ENCODE results near the gene UBE2F.
A peak's percentile ranks its signal among the peaks of the same experiment; 100 is the strongest.

The UBE2F gene

DNA sequence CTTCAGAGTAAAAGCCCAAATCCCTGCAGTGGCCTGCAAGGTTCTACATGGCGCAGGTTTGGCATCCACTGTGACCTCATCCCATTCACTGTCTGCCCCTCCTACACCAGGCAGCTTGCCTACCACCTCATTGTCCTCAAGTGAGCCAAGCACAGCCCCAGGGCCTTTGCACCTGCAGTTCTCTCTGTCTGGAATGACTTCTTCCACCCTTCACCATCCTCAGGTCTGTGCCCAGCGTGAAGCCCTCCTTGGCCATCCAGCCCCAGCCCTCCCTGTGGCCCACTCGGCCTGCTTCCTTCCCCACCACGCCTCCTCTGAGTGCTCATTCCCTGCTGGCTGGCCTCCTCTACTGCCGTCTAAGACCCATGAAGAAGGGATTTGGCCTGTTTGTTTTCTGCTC, 32.6 kb upstream of the UBE2F start:
- DNase-seq (ENCODE audit: low read depth), result no peak
- TF ChIP-seq, protein P1, sequence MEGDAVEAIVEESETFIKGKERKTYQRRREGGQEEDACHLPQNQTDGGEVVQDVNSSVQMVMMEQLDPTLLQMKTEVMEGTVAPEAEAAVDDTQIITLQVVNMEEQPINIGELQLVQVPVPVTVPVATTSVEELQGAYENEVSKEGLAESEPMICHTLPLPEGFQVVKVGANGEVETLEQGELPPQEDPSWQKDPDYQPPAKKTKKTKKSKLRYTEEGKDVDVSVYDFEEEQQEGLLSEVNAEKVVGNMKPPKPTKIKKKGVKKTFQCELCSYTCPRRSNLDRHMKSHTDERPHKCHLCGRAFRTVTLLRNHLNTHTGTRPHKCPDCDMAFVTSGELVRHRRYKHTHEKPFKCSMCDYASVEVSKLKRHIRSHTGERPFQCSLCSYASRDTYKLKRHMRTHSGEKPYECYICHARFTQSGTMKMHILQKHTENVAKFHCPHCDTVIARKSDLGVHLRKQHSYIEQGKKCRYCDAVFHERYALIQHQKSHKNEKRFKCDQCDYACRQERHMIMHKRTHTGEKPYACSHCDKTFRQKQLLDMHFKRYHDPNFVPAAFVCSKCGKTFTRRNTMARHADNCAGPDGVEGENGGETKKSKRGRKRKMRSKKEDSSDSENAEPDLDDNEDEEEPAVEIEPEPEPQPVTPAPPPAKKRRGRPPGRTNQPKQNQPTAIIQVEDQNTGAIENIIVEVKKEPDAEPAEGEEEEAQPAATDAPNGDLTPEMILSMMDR (IDR thresholded peaks at IDR 0.05; ENCODE audit: insufficient read depth, low read depth, low read length, missing control alignments), result no peak
- no peak overlapping the region for H3K4me3 ChIP-seq (ENCODE audit: low read length)

DNA sequence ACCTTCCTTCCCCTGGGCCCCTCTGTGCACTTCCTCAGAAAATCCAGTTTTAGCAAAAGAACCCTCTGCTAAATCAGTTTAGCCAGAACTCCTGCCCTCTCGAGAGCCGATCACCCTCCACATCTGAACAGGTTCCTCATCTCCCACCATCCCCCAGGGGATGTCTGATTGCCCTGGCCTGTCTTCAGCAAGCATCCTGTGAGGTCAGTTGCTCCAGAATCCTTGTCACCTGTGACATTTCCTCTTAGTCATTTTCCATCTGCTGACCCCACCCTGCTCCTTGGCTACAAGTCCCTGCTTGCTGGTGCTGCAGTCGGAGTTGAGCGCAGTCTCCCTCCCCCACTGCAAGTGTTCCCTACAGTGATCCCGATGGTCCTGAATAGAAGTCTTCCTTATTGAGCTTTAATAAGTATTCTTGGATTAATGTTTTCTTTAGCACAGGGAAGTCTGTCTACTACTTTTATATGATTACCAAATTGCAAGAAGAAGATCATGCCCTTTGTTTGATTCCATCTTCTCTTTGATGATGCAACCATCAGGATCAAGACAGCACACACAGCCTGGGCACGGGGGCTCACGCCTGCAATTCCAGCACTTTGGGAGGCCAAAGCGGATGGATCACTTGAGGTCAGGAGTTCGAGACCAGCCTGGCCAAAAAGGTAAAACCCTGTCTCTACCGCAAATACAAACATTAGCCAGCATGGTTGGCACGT, 30.9 kb upstream of the UBE2F start:
- no peak overlapping the region for H3K4me3 ChIP-seq (ENCODE audit: low read length)
- peak; percentile 89 for DNase-seq (ENCODE audit: low read depth)
- TF ChIP-seq, protein P1 (IDR thresholded peaks at IDR 0.05; ENCODE audit: insufficient read depth, low read depth, low read length, missing control alignments), result no peak

DNA sequence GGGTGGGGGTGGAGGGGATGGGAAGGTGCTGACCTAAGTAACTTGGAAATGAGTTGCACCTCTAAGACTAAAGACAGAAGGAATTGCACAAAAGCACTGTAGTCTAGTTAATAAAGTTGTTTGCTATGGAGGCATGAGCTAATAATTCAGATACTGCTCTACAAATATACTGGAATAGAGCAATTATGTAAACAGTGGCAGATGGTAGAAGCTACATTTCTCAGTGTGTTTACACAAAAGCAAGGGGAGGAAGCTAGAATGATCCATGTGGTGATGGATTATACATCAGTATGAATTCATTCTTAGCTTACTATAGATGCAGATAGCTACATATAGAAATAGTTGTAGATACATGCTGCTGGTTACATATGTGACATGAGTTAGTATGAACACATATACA, 27.6 kb upstream of the UBE2F start:
- DNase-seq (ENCODE audit: low read depth), result no peak
- TF ChIP-seq, protein P1 (IDR thresholded peaks at IDR 0.05; ENCODE audit: insufficient read depth, low read depth, low read length, missing control alignments), result no peak
- no peak overlapping the region for H3K4me3 ChIP-seq (ENCODE audit: low read length)

DNA sequence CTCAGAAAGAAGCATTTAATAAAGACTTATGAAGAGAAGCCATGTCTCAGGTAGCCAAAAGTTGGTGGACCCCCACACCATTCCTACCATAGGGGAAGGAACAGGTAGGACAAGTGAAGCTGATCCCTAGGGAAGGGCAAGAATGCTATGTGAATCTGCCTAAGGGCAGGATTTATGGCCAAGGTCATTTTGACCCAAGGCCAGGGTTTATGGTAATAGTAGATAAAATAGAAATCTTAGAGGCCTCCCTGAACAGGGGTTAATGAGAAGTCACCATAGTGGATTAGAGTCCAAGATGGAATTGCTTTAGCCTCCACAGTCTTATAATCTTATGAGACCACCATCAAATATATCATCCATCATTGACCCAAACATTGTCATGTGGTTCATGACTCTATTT, 26.0 kb upstream of the UBE2F start:
- no peak overlapping the region for H3K4me3 ChIP-seq (ENCODE audit: low read length)
- TF ChIP-seq, protein P1 (IDR thresholded peaks at IDR 0.05; ENCODE audit: insufficient read depth, low read depth, low read length, missing control alignments), result no peak
- no peak for DNase-seq (ENCODE audit: low read depth)

DNA sequence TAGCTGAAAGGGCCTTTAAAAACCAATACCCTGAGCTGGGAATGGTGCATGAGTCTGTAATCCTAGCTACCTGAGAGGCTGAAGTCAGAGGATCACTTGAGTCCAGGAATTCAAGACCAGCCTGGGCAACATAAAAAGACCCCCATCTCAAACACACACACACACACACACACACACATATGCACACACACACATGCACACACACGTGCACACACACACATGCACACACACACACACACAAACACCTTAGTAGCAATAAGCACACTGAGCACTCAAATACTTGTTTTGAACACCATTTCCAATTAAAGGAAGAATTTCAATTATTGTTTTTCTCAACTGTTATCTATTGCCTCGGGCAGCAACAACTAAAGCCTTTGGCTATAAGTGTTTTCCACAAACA, 25.6 kb upstream of the UBE2F start:
- no peak for DNase-seq (ENCODE audit: low read depth)
- TF ChIP-seq, protein P1 (IDR thresholded peaks at IDR 0.05; ENCODE audit: insufficient read depth, low read depth, low read length, missing control alignments), result no peak
- H3K4me3 ChIP-seq (ENCODE audit: low read length), result no peak overlapping the region

DNA sequence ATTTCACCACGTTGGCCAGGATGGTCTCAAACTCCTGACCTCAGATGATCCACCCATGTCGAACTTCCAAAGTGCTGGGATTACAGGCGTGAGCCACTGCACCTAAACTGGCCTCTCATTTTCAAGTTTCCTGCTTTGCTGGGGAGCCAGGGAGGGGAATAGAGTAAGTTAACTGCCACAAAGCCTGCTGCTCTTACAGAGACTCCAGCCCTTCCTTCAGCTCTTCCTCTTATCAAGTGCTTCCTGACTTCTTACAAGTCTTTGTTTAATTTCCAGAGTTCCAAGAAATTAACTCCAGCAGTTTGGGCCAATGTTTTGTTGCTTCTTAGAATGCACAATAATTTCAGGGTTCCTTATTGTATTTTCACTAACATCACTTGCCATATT, 24.3 kb upstream of the UBE2F start:
- no peak overlapping the region for H3K4me3 ChIP-seq (ENCODE audit: low read length)
- DNase-seq (ENCODE audit: low read depth), result no peak
- TF ChIP-seq, protein P1 (IDR thresholded peaks at IDR 0.05; ENCODE audit: insufficient read depth, low read depth, low read length, missing control alignments), result no peak

Measured in epithelial cell of esophagus (primary cell).